HL-60 (cell line): ENCODE measurements around the gene GAREM1.
A peak's percentile ranks its signal among the peaks of the same experiment; 100 is the strongest.

ENCODE experiments used
- DNase-seq, 2 experiments: peaks; one replicate each; pipeline ENCODE4 v3.0.0-alpha.2; 2010 to 2020; ENCODE audit warnings: low read depth in 1 of 2, low spot score in 1 of 2
- H3K27ac ChIP-seq: fragments of 250-450 bp; sonication (Bioruptor Pico); replicated peaks from 2 replicates; pipeline ENCODE4 v1.5.1; 2020; ENCODE audit warnings: mild to moderate bottlenecking, moderate library complexity
- H3K27me3 ChIP-seq: fragments of 250-450 bp; sonication (Bioruptor Pico); 2 replicates; pipeline ENCODE4 v1.5.1; 2021; ENCODE audit warnings: mild to moderate bottlenecking, moderate library complexity; ENCODE audit not compliant: insufficient read depth, poor library complexity, severe bottlenecking
- H3K4me3 ChIP-seq: replicated peaks from 2 replicates; pipeline ENCODE4 v1.5.1; 2011; ENCODE audit warnings: mild to moderate bottlenecking, control low read depth, low read length; ENCODE audit not compliant: insufficient read depth
- GABPA ChIP-seq: IDR thresholded peaks from 2 replicates; pipeline ENCODE4 v1.6.1; 2012; ENCODE audit warnings: low read depth
- POLR2AphosphoS5 ChIP-seq: IDR thresholded peaks from 2 replicates; pipeline ENCODE4 v1.6.1; 2012; ENCODE audit warnings: low read depth
- SPI1 ChIP-seq: IDR thresholded peaks from 2 replicates; pipeline ENCODE4 v1.6.1; 2012; ENCODE audit warnings: low read depth, mild to moderate bottlenecking, borderline replicate concordance
- TF ChIP-seq, protein P1 (sequence below): IDR thresholded peaks from 2 replicates; pipeline ENCODE4 v1.6.1; 2012; ENCODE audit warnings: low read depth; ENCODE audit not compliant: insufficient replicate concordance
- TF ChIP-seq, protein P2 (sequence below): IDR thresholded peaks from one replicate; pipeline ENCODE4 v1.5.1; 2011; ENCODE audit warnings: low read length, control low read depth, inconsistent platforms; ENCODE audit not compliant: insufficient read depth

The GAREM1 gene

DNA sequence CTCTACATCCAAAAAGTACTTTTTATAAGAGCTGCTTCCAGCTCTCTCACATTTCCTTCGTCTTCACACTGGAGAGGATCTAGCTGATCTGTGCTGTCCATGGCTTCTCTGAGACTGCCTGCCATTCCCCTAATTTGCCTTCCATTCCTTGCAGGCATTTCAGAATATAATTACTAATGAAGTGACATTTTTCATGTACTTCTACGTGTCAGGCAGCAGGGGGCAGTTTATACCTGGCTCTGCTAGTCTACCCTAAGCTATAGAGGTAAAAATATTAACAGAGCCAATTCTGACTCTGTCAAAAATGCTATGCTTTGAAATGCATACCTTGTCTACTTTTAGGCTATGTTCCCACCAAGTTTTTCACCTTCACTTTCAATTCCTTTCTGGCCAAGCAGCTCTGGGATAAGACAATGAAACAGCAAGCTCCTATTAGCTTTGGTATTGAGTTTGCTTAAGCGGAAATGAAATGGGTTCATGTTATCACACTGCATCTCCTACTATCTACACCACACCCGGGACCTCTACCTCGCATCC is 198.9 kb downstream of the GAREM1 start:
- H3K4me3 ChIP-seq: no peak overlapping the region
- peak; percentile 4 to 25 for DNase-seq
- peaks cover 14% of the 10 kb centered on the region for H3K27me3 ChIP-seq
- TF ChIP-seq SPI1 (no peak), POLR2AphosphoS5 (no peak), GABPA (no peak)
- TF ChIP-seq, protein P1, sequence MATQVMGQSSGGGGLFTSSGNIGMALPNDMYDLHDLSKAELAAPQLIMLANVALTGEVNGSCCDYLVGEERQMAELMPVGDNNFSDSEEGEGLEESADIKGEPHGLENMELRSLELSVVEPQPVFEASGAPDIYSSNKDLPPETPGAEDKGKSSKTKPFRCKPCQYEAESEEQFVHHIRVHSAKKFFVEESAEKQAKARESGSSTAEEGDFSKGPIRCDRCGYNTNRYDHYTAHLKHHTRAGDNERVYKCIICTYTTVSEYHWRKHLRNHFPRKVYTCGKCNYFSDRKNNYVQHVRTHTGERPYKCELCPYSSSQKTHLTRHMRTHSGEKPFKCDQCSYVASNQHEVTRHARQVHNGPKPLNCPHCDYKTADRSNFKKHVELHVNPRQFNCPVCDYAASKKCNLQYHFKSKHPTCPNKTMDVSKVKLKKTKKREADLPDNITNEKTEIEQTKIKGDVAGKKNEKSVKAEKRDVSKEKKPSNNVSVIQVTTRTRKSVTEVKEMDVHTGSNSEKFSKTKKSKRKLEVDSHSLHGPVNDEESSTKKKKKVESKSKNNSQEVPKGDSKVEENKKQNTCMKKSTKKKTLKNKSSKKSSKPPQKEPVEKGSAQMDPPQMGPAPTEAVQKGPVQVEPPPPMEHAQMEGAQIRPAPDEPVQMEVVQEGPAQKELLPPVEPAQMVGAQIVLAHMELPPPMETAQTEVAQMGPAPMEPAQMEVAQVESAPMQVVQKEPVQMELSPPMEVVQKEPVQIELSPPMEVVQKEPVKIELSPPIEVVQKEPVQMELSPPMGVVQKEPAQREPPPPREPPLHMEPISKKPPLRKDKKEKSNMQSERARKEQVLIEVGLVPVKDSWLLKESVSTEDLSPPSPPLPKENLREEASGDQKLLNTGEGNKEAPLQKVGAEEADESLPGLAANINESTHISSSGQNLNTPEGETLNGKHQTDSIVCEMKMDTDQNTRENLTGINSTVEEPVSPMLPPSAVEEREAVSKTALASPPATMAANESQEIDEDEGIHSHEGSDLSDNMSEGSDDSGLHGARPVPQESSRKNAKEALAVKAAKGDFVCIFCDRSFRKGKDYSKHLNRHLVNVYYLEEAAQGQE: no peak
- TF ChIP-seq, protein P2, sequence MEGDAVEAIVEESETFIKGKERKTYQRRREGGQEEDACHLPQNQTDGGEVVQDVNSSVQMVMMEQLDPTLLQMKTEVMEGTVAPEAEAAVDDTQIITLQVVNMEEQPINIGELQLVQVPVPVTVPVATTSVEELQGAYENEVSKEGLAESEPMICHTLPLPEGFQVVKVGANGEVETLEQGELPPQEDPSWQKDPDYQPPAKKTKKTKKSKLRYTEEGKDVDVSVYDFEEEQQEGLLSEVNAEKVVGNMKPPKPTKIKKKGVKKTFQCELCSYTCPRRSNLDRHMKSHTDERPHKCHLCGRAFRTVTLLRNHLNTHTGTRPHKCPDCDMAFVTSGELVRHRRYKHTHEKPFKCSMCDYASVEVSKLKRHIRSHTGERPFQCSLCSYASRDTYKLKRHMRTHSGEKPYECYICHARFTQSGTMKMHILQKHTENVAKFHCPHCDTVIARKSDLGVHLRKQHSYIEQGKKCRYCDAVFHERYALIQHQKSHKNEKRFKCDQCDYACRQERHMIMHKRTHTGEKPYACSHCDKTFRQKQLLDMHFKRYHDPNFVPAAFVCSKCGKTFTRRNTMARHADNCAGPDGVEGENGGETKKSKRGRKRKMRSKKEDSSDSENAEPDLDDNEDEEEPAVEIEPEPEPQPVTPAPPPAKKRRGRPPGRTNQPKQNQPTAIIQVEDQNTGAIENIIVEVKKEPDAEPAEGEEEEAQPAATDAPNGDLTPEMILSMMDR: peak; percentile 66
- no peak overlapping the region for H3K27ac ChIP-seq

DNA sequence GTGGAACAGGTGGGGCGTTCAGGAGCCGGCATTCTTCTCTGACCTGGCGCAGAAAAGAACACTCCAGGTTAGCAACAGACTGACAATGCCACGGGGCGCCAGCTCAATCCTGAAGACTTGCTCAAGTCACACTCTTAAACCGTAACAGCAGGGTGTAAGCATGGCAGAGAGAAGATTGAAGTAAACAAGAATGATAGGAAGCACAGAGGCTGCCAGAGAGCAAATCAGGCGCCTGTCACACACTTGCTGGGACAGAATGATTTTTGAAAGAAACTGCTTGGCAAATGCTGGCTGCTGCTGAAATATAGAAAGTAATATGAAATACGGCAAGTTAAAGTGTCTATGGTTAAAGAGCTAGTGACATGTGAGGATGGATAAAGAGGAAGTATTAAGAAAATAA is 200.3 kb downstream of the GAREM1 start:
- TF ChIP-seq, protein P2: no peak
- no peak for TF ChIP-seq POLR2AphosphoS5
- TF ChIP-seq, protein P1: no peak
- TF ChIP-seq SPI1: no peak
- TF ChIP-seq GABPA: no peak
- Histone ChIP-seq H3K4me3 (no peak overlapping the region), H3K27me3 (peaks cover 11% of the 10 kb centered on the region), H3K27ac (no peak overlapping the region)
- DNase-seq: no peak

DNA sequence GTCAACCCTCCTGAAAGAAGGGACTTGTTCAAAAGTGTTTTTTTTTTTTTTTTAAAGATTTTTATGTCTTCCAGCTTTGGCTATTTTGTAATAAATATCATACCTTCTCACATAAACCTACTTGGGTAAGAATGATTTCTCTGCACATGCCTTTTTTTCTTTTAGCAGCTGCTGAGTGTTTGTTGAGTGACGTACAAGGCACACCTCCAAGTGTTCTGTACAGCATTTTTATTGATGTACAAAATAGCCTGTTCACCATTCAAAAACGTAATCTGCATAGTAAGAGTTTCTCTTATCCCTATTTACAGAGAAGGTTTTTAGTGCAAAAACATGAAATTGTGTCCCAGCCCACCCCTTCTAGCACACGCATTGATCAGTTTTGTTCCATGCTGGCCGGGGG is 203.2 kb downstream of the GAREM1 start:
- TF ChIP-seq, protein P1: no peak
- TF ChIP-seq, protein P2: no peak
- TF ChIP-seq SPI1 (no peak), POLR2AphosphoS5 (no peak), GABPA (no peak)
- no peak for DNase-seq
- Histone ChIP-seq H3K27ac (no peak overlapping the region), H3K4me3 (no peak overlapping the region), H3K27me3 (peaks cover 16% of the 10 kb centered on the region)
